A549 (cell line): Measurements from ENCODE around the gene PCDH9. TPM values are rescaled to one million over a fixed set of nuclear protein-coding genes. Genes with fewer than 3 reads are reported as not detected.

ENCODE experiments used
- ATAC-seq, 2 experiments: fragments of 200-7000 bp in 1 of 2; fragments of >200 bp in 1 of 2; cut with Nextera tagmentation in 1 of 2; cut with Tn5 transposase in 1 of 2; 3 replicates each; pipeline versions ENCODE4 v1.8.0 to v1.9.1; 2018 to 2020; ENCODE audit warnings: mild to moderate bottlenecking in 1 of 2, moderate library complexity in 1 of 2
- CTCF ChIA-PET: fragments of 300-600 bp; sonication (Branson Sonifier 250); formaldehyde crosslinking; extraction: SDS; loops from one replicate; lab custom pipeline; 2021; ENCODE audit warnings: antibody characterized with exemption, inconsistent platforms; lab: Yijun Ruan, JAX
- POLR2A ChIA-PET: fragments of 350-600 bp; formaldehyde crosslinking; extraction: SDS; loops from one replicate; lab custom pipeline; 2021; ENCODE audit warnings: antibody characterized with exemption, inconsistent platforms; lab: Yijun Ruan, JAX
- DNase-seq, 2 experiments: peaks; one replicate each; pipeline versions ENCODE4 v3.0.0 to v3.0.0-alpha.2; 2011 to 2016; ENCODE audit warnings: low read depth in 1 of 2, low spot score in 1 of 2
- FAIRE-seq: peaks from 2 replicates; lab custom pipeline; 2011; peaks lifted over from hg19 to GRCh38; lab: Jason Lieb, UNC
- H3K27ac ChIP-seq, 2 experiments: fragments of >200 bp; sonication (Bioruptor Twin); formaldehyde crosslinking; 3 replicates each; pipeline ENCODE4 v1.5.1; 2016 to 2017
- H3K4me1 ChIP-seq: fragments of >200 bp; sonication (Bioruptor Twin); formaldehyde crosslinking; 3 replicates; pipeline ENCODE4 v1.6.1; 2016
- H3K4me2 ChIP-seq: fragments of >200 bp; sonication (Bioruptor Twin); formaldehyde crosslinking; 3 replicates; pipeline ENCODE4 v1.6.1; 2016
- H3K4me3 ChIP-seq: fragments of >200 bp; sonication (Bioruptor Twin); formaldehyde crosslinking; 3 replicates; pipeline ENCODE4 v1.5.1; 2016
- H3K9me3 ChIP-seq: fragments of >200 bp; sonication (Bioruptor Twin); formaldehyde crosslinking; 3 replicates; pipeline ENCODE4 v1.6.1; 2016
- BHLHE40 ChIP-seq: IDR thresholded peaks from 2 replicates; pipeline ENCODE4 v1.6.1; 2012; ENCODE audit warnings: low read depth, low read length, inconsistent platforms
- CBX2 ChIP-seq: fragments of 200-600 bp; sonication (generic); IDR thresholded peaks from 2 replicates; pipeline ENCODE4 v1.6.1; 2016; ENCODE audit warnings: low read depth, mild to moderate bottlenecking, borderline replicate concordance
- CBX8 ChIP-seq: fragments of 200-600 bp; sonication (generic); IDR thresholded peaks from 2 replicates; pipeline ENCODE4 v1.6.1; 2016
- EHMT2 ChIP-seq: fragments of 200-600 bp; sonication (generic); IDR thresholded peaks from 2 replicates; pipeline ENCODE4 v1.6.1; 2016; ENCODE audit warnings: antibody characterized with exemption, low read depth, mild to moderate bottlenecking, moderate library complexity
- FOSB ChIP-seq: fragments of 250-450 bp; sonication (Bioruptor Pico); IDR thresholded peaks from 2 replicates; pipeline ENCODE4 v1.5.0; 2020; ENCODE audit warnings: mild to moderate bottlenecking, moderate library complexity
- FOSL2 ChIP-seq, 2 experiments: fragments of 450-650 bp in 1 of 2; fragments of >200 bp in 1 of 2; sonication (Bioruptor Twin) in 1 of 2; formaldehyde crosslinking; IDR thresholded peaks; 2 replicates each; pipeline versions ENCODE4 v1.5.0 to v1.6.1; 2016 to 2020; ENCODE audit warnings: mild to moderate bottlenecking in 1 of 2, moderate library complexity in 1 of 2
- HOXB13 ChIP-seq: fragments of 250-450 bp; sonication (Bioruptor Pico); IDR thresholded peaks from 2 replicates; pipeline ENCODE4 v1.5.0; 2020; ENCODE audit warnings: low read depth, mild to moderate bottlenecking, moderate library complexity
- HOXB5 ChIP-seq: fragments of 250-450 bp; sonication (Bioruptor Pico); IDR thresholded peaks from 2 replicates; pipeline ENCODE4 v1.5.0; 2020; ENCODE audit warnings: mild to moderate bottlenecking, moderate library complexity
- JUNB ChIP-seq: fragments of >200 bp; sonication (Bioruptor Twin); formaldehyde crosslinking; IDR thresholded peaks from 2 replicates; pipeline ENCODE4 v1.6.1; 2016
- NFE2L2 ChIP-seq: fragments of 150-350 bp; conservative IDR thresholded peaks from 2 replicates; pipeline ENCODE4 v1.6.1; 2014; ENCODE audit warnings: low read length
- NPAS2 ChIP-seq: fragments of 250-450 bp; sonication (Bioruptor Pico); IDR thresholded peaks from 2 replicates; pipeline ENCODE4 v1.8.0; 2022; ENCODE audit warnings: mild to moderate bottlenecking, moderate library complexity, borderline replicate concordance
- POLR2A ChIP-seq: IDR thresholded peaks from 2 replicates; pipeline ENCODE4 v1.6.1; 2012; ENCODE audit warnings: mild to moderate bottlenecking, low read length
- RCOR1 ChIP-seq: fragments of 150-350 bp; IDR thresholded peaks from 2 replicates; pipeline ENCODE4 v1.6.1; 2014; ENCODE audit warnings: antibody characterized with exemption, low read length, low read depth
- RFX5 ChIP-seq: fragments of 450-650 bp; IDR thresholded peaks from 2 replicates; pipeline ENCODE4 v1.7.1; 2014; ENCODE audit warnings: antibody characterized with exemption, mild to moderate bottlenecking, moderate library complexity
- RNF2 ChIP-seq: fragments of 200-600 bp; sonication (generic); IDR thresholded peaks from 2 replicates; pipeline ENCODE4 v1.6.1; 2016; ENCODE audit warnings: low read depth, mild to moderate bottlenecking, antibody characterized with exemption, moderate library complexity, borderline replicate concordance
- SMC3 ChIP-seq: fragments of >200 bp; sonication (Bioruptor Twin); formaldehyde crosslinking; IDR thresholded peaks from 3 replicates; pipeline ENCODE4 v1.6.1; 2018; ENCODE audit warnings: inconsistent platforms
- SREBF2 ChIP-seq: fragments of 450-650 bp; IDR thresholded peaks from 2 replicates; pipeline ENCODE4 v1.6.1; 2014; ENCODE audit warnings: mild to moderate bottlenecking, moderate library complexity
- TP53 ChIP-seq: fragments of 250-450 bp; sonication (Bioruptor Pico); IDR thresholded peaks from 2 replicates; pipeline ENCODE4 v1.5.0; 2021; ENCODE audit warnings: mild to moderate bottlenecking, moderate library complexity
- ZC3H11A ChIP-seq: fragments of 450-650 bp; IDR thresholded peaks from 2 replicates; pipeline ENCODE4 v1.6.1; 2014; ENCODE audit warnings: antibody characterized with exemption, mild to moderate bottlenecking
- ZNF302 ChIP-seq: fragments of 250-450 bp; sonication (Bioruptor Pico); IDR thresholded peaks from 2 replicates; pipeline ENCODE4 v1.9.0; 2021; ENCODE audit warnings: inconsistent platforms, mild to moderate bottlenecking, moderate library complexity
- WGBS: methylation state at CpG from one replicate; pipeline ENCODE4 v1.1.6; 2017; ENCODE audit errors: missing lambda C conversion rate; 5-methylcytosine and 5-hydroxymethylcytosine counted together
- polyA plus RNA-seq, 4 experiments: library from polyadenylated mRNA; depleted of rRNA in 3 of 4; stranded (reverse); fragments of >200 nt; fragmentation: RNase III in 1 of 4; extraction: RNeasy Plus Mini Kit Qiagen cat#74134 plus additional on column Dnase treatment in 1 of 4; gene quantifications; 2 replicates in 3 of 4; 3 replicates in 1 of 4; pipeline ENCODE4 v1.2.3, GENCODE V29; 2011 to 2017
- TF ChIP-seq, protein P1 (sequence below): fragments of 250-450 bp; sonication (Bioruptor Pico); IDR thresholded peaks from 2 replicates; pipeline ENCODE4 v1.5.0; 2020; ENCODE audit warnings: low read depth, mild to moderate bottlenecking, moderate library complexity
- TF ChIP-seq, protein P2 (sequence below): IDR thresholded peaks from 2 replicates; pipeline ENCODE4 v1.6.1; 2012
- TF ChIP-seq, protein P3 (sequence below): fragments of >200 bp; sonication (Bioruptor Twin); formaldehyde crosslinking; IDR thresholded peaks from 2 replicates; pipeline ENCODE4 v1.6.1; 2016
- TF ChIP-seq, protein P4 (sequence below): fragments of >200 bp; sonication (Bioruptor Twin); formaldehyde crosslinking; IDR thresholded peaks from 3 replicates; pipeline ENCODE4 v1.5.1; 2016
- TF ChIP-seq, protein P5 (sequence below): IDR thresholded peaks from 2 replicates; pipeline ENCODE4 v1.6.1; 2012
- TF ChIP-seq, protein P6 (sequence below): fragments of 450-650 bp; IDR thresholded peaks from 2 replicates; pipeline ENCODE4 v1.6.1; 2014; ENCODE audit warnings: antibody characterized with exemption
- TF ChIP-seq, protein P7 (sequence below): IDR thresholded peaks from 2 replicates; pipeline ENCODE4 v1.6.1; 2012; ENCODE audit warnings: low read depth, borderline replicate concordance

The PCDH9 gene
- polyA plus RNA-seq, 2 of the 4 experiments (the other 2 are of a cell fraction), result 16.0 to 29.5 TPM

DNA sequence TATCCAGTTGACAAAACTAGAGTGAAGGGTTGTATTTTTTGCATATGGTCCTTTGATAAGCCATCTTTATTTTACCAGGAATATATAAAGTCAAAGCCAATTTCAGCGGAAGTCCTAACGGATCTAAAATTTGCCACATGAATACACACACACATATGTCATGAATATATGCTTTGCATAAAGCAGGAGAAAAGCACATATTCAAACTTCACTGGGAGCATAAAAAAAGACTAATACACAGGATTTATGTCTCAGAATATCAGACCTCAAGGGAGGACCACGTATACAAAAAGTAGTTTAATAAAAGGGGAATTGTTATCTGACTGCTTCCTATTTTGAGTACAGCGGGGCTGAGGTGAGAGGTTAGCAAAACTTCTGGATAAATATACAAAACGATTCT is 308.7 kb downstream of the PCDH9 start:
- DNase-seq (no peak), FAIRE-seq (no peak), ATAC-seq (no peak)
- no peak for TF ChIP-seq ZNF302 (CRISPR knock-in tag)
- TF ChIP-seq, protein P1, sequence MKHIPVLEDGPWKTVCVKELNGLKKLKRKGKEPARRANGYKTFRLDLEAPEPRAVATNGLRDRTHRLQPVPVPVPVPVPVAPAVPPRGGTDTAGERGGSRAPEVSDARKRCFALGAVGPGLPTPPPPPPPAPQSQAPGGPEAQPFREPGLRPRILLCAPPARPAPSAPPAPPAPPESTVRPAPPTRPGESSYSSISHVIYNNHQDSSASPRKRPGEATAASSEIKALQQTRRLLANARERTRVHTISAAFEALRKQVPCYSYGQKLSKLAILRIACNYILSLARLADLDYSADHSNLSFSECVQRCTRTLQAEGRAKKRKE (CRISPR knock-in tag), result no peak
- no peak for TF ChIP-seq CBX2
- TF ChIP-seq, protein P2, sequence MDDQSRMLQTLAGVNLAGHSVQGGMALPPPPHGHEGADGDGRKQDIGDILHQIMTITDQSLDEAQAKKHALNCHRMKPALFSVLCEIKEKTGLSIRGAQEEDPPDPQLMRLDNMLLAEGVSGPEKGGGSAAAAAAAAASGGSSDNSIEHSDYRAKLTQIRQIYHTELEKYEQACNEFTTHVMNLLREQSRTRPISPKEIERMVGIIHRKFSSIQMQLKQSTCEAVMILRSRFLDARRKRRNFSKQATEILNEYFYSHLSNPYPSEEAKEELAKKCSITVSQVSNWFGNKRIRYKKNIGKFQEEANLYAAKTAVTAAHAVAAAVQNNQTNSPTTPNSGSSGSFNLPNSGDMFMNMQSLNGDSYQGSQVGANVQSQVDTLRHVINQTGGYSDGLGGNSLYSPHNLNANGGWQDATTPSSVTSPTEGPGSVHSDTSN, result no peak
- no peak for TF ChIP-seq CBX8
- no peak for TF ChIP-seq HOXB13
- no peak for TF ChIP-seq SMC3
- TF ChIP-seq BHLHE40, result no peak
- no peak for TF ChIP-seq JUNB
- no peaks in the 10 kb centered on the region for H3K9me3 ChIP-seq
- H3K4me1 ChIP-seq, result no peaks in the 10 kb centered on the region
- WGBS, result 63% methylated on average over 5 of the region's 5 CpGs
- no peak overlapping the region; the same call in 2 of the 3 replicates for H3K4me2 ChIP-seq
- POLR2A ChIA-PET, result no interaction called here
- CTCF ChIA-PET, result no interaction called here
- H3K27ac ChIP-seq, result no peak overlapping the region
- no peak overlapping the region for H3K4me3 ChIP-seq

DNA sequence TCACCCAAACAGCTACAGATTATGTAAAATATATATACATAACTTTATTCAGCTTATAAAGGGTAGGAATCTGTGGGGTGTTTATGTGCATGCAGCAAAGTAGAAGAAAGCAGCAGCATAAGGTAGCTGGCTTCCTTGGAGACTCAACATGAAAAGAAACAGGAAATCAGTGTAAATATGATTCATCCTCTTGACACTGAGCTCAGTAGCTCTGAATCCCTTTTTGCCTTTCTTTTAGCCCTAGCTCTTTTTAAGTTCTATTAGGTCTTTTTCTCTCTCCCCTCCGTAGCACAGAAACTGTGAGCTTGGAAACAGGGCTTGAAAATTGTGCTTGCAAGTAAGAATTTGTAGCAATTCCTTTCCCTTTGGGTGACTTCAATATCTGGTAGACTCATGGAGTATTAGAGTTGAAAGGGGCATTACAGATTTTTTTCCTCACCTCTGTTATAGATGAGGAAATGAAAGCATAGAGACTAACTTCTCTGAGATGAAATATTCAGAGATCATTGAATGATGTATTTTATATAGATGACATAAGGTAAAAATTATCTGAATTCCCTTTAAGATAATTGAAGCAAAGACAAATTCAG is 314.4 kb downstream of the PCDH9 start:
- ATAC-seq (peak in 1 of 2 experiments; percentile 64; a peak in 1 of 6 replicates), FAIRE-seq (no peak), DNase-seq (peak in 1 of 2 experiments; percentile 21)
- peaks cover 11% of the 10 kb centered on the region; the same call in 2 of the 3 replicates for H3K4me1 ChIP-seq
- ChIA-PET POLR2A (no interaction called here), CTCF (no interaction called here)
- H3K4me3 ChIP-seq, result no peak overlapping the region
- no peaks in the 10 kb centered on the region for H3K9me3 ChIP-seq
- WGBS, result 8% methylated on average over 1 of the region's 1 CpG
- peak overlapping the region; percentile 59 for H3K4me2 ChIP-seq
- H3K27ac ChIP-seq, result peak overlapping the region; percentile 19 to 68; a peak in 2 of 6 replicates
- no peak for TF ChIP-seq RCOR1
- no peak for TF ChIP-seq SREBF2
- TF ChIP-seq NPAS2 (CRISPR knock-in tag), result no peak
- no peak for TF ChIP-seq HOXB13
- TF ChIP-seq EHMT2, result no peak
- TF ChIP-seq HOXB5 (CRISPR knock-in tag), result no peak
- TF ChIP-seq, protein P3, sequence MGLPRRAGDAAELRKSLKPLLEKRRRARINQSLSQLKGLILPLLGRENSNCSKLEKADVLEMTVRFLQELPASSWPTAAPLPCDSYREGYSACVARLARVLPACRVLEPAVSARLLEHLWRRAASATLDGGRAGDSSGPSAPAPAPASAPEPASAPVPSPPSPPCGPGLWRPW, result no peak
- no peak for TF ChIP-seq ZC3H11A
- TF ChIP-seq, protein P2, result no peak

DNA sequence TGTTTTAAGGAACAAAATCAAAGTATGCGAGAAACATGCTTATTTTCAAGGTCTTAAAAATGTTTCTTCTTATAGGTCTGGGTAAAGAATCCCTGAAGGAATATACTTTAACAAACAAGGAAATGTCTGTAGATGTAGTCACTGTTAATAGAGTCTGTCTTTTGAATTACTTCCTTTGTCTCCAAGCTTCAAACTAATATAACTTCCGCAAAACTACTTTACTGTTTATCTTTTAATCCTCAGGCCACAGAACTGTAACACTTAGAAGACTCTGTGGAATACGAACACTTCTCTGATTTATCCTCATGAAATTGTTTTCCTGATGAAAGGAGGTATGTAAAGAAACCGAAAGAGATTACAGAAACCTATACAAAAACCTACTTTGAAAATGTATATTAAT is 316.0 kb downstream of the PCDH9 start:
- ATAC-seq (no peak), DNase-seq (no peak), FAIRE-seq (no peak)
- no peak overlapping the region for H3K4me3 ChIP-seq
- H3K9me3 ChIP-seq, result no peaks in the 10 kb centered on the region
- H3K27ac ChIP-seq, result no peak overlapping the region
- ChIA-PET POLR2A (no interaction called here), CTCF (no interaction called here)
- WGBS, result 62% methylated on average over 4 of the region's 4 CpGs
- peaks cover 11% of the 10 kb centered on the region; the same call in 2 of the 3 replicates for H3K4me1 ChIP-seq
- peak overlapping the region; percentile 28; the same call in 2 of the 3 replicates for H3K4me2 ChIP-seq
- TF ChIP-seq, protein P4, sequence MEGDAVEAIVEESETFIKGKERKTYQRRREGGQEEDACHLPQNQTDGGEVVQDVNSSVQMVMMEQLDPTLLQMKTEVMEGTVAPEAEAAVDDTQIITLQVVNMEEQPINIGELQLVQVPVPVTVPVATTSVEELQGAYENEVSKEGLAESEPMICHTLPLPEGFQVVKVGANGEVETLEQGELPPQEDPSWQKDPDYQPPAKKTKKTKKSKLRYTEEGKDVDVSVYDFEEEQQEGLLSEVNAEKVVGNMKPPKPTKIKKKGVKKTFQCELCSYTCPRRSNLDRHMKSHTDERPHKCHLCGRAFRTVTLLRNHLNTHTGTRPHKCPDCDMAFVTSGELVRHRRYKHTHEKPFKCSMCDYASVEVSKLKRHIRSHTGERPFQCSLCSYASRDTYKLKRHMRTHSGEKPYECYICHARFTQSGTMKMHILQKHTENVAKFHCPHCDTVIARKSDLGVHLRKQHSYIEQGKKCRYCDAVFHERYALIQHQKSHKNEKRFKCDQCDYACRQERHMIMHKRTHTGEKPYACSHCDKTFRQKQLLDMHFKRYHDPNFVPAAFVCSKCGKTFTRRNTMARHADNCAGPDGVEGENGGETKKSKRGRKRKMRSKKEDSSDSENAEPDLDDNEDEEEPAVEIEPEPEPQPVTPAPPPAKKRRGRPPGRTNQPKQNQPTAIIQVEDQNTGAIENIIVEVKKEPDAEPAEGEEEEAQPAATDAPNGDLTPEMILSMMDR, result no peak
- TF ChIP-seq NPAS2 (CRISPR knock-in tag) (no peak), RFX5 (no peak), POLR2A (no peak), CBX2 (no peak), FOSL2 (IDR thresholded peaks at IDR 0.05) (no peak), FOSL2 (CRISPR knock-in tag; IDR thresholded peaks at IDR 0.05) (no peak), FOSB (CRISPR knock-in tag) (no peak), NFE2L2 (no peak), RNF2 (no peak), TP53 (CRISPR knock-in tag) (no peak)
- TF ChIP-seq, protein P5, sequence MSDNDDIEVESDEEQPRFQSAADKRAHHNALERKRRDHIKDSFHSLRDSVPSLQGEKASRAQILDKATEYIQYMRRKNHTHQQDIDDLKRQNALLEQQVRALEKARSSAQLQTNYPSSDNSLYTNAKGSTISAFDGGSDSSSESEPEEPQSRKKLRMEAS, result no peak
- TF ChIP-seq, protein P6, sequence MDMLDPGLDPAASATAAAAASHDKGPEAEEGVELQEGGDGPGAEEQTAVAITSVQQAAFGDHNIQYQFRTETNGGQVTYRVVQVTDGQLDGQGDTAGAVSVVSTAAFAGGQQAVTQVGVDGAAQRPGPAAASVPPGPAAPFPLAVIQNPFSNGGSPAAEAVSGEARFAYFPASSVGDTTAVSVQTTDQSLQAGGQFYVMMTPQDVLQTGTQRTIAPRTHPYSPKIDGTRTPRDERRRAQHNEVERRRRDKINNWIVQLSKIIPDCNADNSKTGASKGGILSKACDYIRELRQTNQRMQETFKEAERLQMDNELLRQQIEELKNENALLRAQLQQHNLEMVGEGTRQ, result no peak
- TF ChIP-seq, protein P1 (CRISPR knock-in tag), result no peak
- TF ChIP-seq, protein P7, sequence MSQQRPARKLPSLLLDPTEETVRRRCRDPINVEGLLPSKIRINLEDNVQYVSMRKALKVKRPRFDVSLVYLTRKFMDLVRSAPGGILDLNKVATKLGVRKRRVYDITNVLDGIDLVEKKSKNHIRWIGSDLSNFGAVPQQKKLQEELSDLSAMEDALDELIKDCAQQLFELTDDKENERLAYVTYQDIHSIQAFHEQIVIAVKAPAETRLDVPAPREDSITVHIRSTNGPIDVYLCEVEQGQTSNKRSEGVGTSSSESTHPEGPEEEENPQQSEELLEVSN, result no peak
